ENCODE data around the gene ARAP1.

- TF ChIP-seq, protein P1, sequence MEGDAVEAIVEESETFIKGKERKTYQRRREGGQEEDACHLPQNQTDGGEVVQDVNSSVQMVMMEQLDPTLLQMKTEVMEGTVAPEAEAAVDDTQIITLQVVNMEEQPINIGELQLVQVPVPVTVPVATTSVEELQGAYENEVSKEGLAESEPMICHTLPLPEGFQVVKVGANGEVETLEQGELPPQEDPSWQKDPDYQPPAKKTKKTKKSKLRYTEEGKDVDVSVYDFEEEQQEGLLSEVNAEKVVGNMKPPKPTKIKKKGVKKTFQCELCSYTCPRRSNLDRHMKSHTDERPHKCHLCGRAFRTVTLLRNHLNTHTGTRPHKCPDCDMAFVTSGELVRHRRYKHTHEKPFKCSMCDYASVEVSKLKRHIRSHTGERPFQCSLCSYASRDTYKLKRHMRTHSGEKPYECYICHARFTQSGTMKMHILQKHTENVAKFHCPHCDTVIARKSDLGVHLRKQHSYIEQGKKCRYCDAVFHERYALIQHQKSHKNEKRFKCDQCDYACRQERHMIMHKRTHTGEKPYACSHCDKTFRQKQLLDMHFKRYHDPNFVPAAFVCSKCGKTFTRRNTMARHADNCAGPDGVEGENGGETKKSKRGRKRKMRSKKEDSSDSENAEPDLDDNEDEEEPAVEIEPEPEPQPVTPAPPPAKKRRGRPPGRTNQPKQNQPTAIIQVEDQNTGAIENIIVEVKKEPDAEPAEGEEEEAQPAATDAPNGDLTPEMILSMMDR (IDR thresholded peaks at IDR 0.05; ENCODE audit: poor library complexity, severe bottlenecking) = no peak
- TF ChIP-seq SMC3 (conservative IDR thresholded peaks at IDR 0.05; ENCODE audit: poor library complexity) = no peak
- no peak for TF ChIP-seq EZH2 (IDR thresholded peaks at IDR 0.05; ENCODE audit: borderline replicate concordance, insufficient read depth, low read length, poor library complexity, severe bottlenecking)
- TF ChIP-seq POLR2AphosphoS5 (IDR thresholded peaks at IDR 0.05) = no peak
- no peak for TF ChIP-seq EP300 (conservative IDR thresholded peaks at IDR 0.05; ENCODE audit: poor library complexity, severe bottlenecking)
- TF ChIP-seq REST (IDR thresholded peaks at IDR 0.05; ENCODE audit: borderline replicate concordance) = no peak
- no peak for TF ChIP-seq RAD21 (conservative IDR thresholded peaks at IDR 0.05)
Observed at GRCh38 chr11:72771507-72771906, 19.3 kb upstream of the ARAP1 start.

Measured in neural cell (in vitro differentiated cells).